Ramos (cell line): ENCODE data around the gene CCDC43.

Experiments
- in situ Hi-C: fragments of 300-500 bp; cut with MboI; formaldehyde crosslinking; loops from one replicate; pipeline ENCODE4 v1.14.3; 2022; ENCODE audit warnings: low sequenced_read_pairs; ENCODE audit not compliant: unreplicated experiment

CCDC43 gene

GRCh38 chr17:44628243-44629188 is 61.1 kb downstream of the CCDC43 start:
- in situ Hi-C loops = no loop called here

- in situ Hi-C loops = no loop called here
Measured at GRCh38 chr17:44627513-44628242, 61.9 kb downstream of the CCDC43 start.
